Activated naive CD4-positive, alpha-beta T cell (primary cell): ENCODE data around the gene SIGLEC12.
"Not testable (repeated sequence)": the region's sequence is repeated elsewhere in the genome, so short reads cannot be mapped to it uniquely, and the experiment has no call there.

Experiments used
- DNase-seq, 4 experiments: peaks; one replicate each; lab custom pipeline; 2025; lab: John Stamatoyannopoulos, UW

SIGLEC12 gene

DNA sequence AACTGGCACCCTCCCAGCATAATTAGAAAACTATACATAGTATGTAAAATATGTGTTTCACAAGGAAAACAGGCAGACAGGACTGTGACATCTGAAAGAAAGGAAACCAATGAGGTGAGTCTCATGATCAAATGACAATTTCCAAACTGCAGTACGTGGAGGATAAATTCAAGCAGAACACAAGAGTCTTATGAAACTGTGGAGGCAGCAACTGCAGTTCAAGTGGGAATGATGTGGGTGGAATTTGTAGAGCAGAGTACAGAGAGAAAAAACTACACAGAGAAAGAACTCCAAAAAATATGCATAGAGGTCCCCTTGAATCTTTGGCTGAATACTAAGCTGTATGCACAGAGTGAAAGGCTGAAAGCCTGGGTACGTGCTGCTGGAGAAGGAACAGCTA, 20.2 kb upstream of the SIGLEC12 start:
- DNase-seq: no peak

DNA sequence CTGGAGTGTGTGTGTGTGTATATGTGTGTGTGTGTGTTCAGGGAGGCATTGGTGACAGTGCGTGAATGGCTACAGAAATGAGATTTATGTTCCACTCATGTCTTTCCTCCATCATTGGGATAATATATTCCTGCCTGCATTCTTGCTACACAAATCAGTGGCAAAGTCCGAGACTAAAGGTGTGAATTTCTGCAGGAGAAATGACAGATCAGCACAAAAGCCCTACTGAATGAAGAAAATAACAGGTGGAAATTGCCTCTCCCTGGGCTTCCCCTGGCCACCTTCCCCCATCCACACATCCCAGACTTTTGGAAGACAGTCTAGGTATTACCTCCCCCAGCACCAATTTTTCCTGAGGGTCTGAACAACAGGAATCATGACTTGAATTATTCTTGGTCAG, 19.8 kb upstream of the SIGLEC12 start:
- no peak for DNase-seq

DNA sequence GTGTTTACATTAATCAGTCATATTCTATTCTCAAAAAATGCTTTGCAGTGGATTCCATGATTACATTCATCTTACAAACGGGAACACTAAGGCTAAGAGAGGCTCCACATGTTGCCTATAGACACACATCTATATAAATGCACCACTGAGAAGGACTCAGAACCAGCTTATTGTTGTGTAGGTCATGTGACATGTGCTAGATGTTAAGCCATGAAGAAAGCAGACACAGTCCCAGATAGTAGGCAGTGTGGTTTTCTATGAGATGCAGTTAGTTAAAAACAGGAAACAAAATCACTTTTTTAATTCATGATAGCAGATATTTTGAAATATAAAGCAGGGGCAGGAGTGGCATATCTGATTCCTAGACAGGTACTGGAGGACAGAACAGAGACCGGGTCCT, 19.1 kb upstream of the SIGLEC12 start:
- no peak for DNase-seq

DNA sequence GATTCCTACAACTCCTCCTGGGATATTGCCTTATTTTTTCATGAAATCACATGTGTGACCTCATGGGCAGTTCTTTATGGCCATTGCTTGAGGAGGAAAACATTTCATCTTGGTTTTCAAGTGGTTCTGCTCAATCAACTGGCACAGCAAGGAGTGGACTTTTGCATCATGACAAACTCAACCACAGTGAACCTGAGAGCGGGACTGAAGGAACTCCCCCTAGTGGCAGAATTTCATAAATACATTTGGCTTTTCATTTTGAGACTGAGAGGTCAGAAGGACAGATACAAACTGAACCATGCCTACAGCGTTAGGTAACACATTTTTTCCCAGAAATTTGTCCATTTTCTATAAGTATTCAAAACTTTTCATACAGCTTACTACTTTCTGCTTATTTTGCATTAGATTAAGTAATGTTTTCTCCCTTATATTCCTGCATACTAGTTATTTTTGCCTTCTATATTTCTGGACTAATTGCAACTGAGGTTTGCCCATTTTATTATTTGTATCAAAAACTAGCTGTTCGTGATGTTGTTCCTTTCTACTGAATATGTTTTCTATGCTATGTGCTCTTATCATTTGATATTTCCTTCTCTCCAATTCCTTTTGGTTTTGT, 13.4 kb upstream of the SIGLEC12 start:
- peak in 1 of 4 experiments; percentile 2 for DNase-seq

DNA sequence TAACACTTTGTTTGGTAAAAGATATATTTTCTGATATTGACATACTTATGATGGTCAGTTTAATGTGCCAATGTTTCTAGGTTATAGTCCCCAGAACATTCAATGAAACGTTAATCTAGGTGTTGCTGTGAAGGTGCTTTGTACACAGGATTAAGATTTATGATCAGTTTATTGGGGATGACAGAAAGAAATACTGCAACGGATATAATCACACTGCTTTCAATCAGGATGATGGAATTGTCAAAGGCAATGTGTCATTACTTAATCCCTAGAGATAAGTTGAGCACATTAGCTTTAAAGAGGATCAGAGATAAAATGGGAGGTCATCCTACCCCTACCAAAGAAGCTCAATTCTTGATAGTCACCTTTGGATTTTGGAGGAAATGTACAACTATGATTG, 12.4 kb upstream of the SIGLEC12 start:
- no peak for DNase-seq

DNA sequence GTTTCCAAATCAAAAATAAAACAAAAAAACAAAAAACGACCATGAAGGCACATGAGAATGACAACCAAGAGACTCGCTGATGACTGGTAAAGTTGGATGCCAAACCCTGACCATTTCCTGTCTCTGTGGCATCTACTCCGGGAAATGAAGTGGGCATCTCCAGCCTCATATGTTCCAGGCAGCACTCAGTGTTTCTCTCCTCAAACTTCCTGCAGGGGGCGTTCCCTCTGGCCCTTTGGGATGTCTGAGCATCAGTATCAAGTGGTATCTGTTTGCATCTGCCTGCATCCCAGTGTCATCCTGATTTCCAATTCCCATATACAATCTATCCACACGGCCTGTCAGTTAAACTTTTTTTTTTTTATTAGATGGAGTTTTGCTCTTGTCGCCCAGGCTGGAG, 9.8 kb upstream of the SIGLEC12 start:
- no peak for DNase-seq

DNA sequence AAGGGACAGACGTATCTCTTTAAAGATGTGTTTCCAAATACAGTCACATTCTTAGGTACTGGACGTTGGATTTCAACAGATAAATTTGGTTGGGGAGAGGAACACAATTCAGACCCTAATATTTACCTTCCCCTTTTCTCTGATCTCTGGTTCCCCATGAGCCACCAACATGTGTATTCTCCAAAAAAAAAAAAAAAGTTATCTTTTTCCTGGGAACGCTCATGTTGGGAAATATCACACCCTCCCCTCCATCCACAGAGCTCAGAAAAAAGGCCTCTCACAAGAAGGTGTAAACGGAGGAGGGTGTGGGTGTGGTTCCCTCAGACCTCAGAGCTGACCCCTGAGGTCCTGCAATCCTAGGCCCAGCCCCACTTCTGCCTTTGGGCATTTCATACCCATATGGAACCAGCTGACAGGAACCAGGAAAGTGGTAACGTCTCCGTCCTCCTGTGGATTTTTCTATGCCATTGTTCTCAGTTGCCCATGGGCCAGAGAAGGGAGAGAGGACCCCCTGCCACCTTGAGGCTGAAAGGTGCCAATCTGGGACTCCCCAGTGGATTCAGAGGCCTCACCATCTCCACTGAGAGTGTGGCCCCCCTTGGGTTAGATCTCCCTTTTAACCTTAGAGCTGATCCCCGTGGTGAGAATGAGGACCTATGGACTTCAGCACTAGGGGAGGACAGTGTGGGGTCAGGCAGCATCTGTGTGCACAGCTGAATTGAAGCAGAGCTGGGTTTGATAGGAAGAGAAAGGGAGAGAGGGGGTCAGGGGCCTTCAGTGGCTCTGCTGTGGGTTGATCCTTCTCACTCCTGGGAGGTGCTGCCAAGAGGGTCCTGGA, 8.4 kb upstream of the SIGLEC12 start:
- DNase-seq: no peak

DNA sequence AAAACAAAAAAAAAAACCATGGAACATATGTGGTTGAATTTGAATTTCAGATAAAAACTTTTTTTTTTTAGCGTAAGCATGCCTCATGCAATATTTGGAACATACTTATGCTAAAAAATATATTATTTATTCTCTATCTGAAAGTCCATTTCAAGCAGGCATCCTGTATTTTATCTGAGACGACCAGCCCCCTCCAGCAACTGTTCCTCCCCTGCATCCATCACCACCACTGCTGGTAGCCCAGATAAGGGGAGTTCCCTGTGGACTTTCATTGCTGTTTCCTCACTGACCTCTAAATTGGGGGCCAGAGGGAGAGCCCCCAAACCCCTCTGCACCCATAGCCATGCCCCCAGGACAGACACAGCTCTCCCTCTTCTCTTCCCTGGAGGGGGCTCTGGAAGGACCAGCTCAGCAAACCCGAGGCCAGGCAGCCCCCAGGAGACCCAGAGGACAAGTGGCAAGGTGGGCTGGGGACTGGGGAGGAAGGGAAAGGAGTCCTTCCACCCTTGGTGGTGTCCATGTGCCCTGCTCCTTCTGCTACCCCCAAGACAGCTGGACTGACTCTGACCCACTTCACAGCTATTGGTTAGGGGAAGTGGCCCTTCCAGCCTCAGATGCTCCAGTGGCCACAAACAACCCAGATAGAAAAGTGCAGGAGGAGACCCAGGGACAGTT, 6.6 kb upstream of the SIGLEC12 start:
- no peak for DNase-seq

DNA sequence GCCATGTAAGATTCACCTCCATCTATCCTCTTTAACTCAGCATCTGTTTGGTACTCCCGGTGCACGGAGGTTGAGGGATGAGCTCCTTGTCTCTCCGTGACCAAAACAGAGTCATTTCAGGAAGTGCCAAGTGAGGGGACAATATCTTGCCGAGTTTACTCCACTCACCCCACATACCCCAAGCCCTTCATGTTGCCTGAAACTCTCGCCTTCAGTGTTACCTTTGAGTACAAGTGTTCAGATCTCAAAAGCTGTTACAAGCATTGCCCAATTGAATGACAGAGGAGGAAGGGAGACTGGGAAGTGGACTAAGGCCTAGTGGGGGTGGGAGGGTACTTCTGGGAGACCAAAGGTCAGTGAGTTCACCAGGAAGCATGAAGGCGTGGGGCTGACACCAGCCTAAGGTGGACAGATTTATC, 6.0 kb upstream of the SIGLEC12 start:
- no peak for DNase-seq

DNA sequence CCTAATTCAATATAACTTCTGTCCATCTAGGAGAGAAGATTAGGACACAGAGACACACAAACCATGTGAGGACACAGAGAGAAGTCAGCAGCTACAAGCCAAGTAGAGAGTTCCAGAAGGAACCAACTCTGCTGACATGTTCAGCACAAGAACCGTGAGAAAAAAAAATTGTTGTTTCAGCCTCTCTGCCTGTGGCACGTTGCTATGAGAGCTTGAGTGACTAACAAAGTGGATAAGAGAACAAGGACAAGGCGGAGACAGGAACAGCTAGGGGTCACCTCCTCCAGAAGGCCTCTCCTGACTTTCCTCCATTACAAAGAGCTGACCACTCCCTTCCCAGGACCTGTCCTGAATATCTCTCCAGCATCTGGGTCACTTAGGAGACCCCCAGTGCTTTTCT, 5.6 kb upstream of the SIGLEC12 start:
- DNase-seq: no peak

DNA sequence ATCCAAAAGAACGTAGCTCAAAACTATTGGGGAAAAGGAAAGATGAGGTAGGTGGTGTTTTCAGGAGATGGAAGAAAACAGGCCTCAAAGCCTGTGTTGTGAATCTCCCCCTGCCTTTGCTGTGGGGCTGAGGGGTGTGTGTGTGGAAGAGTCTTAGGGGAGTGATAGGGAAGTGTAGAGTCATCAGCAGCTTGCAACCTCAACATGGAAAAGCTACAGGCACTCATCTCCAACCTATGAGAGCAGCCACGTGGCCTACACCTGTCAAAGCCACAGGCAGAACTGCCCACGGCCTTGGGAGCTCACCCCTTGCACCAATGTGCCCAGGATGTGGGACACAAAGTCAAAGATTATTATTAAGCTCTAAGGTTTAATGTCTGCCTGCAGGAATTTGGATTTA, 4.3 kb upstream of the SIGLEC12 start:
- DNase-seq: no peak

DNA sequence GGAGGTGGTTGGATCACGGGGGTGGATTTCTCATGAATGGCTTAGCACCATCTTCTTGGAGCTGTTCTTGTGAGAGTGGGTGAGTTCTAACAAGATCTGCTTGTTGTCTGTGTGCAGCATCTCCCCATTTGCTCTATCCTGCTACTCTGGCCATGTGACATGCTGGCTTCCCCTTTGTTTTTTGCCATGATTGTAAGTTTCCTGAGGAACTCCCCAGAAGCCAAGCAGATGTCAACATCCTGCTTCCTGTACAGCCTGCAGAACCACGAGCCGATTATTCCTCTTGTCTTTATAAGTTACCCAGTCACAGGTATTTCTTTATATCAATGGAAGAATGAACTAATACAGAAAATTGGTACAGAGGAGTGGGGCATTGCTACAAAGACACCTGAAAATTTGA, 2.3 kb upstream of the SIGLEC12 start:
- DNase-seq: no peak

DNA sequence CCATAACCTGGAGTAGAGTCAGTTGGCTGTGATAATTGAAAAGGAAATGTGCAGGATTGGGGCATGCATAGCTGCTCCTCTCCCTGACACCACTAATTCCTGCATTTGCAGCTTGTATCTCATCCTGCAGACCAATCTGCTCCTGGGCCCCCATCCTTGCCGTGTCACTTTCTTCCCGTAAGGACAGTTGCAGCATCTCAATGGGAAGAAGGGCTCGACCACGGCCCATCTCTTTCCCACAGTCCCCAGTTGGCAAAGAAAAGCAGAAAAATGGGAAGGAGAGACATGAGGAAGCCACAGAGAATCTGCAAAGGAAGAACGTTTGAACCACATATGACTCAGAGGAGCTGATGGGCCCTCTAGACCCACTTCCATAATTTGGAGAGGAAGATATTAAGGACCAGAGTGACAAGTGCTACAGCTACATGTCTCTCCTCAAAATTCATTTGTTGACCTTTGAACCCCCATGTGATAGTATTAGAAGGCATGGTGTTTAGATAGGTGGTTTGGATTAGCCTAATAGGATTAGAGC, 1.8 kb upstream of the SIGLEC12 start:
- no peak for DNase-seq

DNA sequence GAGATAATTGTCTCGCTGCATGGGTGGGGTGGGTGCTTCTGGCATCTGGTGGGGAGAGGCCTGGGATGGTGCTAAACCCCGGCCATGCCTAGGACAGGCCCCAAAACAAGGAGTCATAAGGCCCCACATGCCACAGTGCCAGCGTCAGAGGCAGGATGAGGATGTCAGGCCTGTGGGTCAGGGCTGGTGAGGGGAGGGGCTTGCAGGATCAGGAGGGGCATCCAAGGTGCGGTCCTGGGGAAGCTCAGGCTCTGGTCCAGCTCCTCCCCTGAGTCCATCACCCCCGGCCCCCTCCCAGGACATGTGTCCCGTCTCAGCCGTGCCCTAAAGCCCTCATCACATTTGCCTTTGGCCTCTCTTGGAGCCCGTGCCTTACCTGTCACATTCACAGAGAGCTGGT, 669 bp downstream of the SIGLEC12 start:
- not testable (repeated sequence) for DNase-seq

DNA sequence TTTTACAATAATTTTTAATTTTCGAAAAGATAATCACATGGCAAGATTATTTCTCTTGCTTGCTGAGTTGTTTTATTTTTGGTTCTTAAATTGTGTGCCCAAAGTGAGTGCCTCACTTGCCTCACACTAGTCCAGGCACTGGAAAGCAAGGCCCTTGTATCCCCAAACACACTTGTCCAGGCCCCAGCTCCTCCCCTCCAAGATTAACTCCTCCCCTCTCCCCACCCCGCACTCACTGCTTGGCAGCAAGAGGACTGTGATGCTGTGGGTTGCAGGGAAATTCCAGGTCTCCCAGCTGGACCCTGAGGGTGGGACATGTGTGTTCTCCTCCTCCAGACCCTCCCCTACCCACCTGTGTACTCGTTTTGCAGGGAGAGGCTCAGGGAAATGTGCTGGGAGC, 3.9 kb downstream of the SIGLEC12 start:
- DNase-seq: no peak

DNA sequence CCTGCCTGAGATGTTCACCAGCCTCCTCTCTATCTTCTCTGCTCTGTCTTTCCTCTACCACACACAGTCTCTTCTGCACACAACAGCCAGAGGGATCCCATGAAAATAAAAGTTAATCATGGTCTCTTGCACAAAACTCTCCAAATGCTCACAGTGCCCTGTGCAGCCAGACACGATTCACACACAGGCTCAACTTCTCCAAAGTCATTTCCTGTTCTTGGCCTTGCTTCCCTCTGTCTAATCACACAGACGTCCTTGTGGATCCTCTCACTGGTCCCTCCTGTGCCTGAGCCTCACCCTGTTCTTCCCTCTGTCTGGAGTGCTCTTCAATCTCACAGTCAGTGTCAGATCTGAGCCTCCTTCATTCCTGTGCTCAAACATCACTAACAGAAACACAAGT, 7.8 kb downstream of the SIGLEC12 start:
- no peak for DNase-seq

DNA sequence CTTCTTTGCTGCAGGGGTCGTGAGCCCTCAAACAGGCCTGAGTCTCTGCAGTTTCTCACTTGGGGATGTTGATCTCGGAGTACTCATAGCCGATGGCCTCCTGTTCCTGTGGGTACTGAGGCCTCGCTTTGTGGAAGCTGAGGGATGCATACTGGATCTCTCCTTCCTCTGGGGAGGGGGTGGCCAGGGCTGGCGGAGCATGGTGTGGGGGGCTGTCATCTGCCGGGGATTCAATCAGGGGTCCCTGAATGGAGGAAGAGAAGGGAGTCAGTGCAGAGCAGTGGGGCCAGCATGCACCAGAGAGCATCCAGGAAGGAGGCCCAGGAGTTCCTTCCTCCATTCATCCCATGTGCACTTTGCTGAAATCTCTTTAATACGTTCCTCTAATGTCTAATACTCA, 10.0 kb downstream of the SIGLEC12 start:
- no peak for DNase-seq

DNA sequence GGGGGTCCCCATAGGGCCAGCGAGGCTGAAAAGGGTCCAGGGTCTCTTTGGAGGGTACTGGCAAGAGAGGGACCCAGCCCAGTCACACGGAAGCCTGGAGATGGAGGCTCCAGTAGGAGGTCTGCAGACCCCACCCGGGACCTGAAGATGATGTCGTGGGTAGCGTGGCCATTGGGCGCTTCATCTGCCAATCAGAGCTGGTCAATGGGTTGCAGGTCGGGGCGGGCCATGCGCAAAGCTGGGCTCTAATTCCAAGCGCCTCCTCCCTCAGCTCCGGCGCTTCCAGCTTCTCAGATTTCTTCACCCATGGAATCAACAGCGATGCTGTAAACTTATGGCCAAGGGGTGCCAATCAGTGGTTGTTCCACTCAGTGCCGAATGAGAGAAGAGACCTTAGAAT, 10.9 kb downstream of the SIGLEC12 start:
- no peak for DNase-seq

DNA sequence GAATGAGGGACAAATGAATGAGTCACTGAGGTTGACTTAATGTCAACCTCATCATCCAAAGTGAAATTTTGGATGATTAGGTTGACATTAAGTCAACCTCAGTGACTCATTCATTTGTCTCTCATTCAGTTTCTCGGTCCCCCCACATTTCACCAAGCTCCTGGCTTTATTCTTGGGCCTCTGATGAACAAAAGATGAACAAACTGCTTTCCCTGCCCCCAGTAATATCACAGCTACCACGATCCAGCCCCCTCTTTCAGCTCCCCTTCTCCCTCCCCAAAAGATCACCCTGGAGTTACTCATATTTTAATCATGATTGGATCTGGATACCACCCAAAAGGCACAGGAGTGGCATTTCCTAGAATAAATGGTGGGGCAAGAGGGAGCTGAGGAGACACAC, 12.5 kb downstream of the SIGLEC12 start:
- DNase-seq: no peak

DNA sequence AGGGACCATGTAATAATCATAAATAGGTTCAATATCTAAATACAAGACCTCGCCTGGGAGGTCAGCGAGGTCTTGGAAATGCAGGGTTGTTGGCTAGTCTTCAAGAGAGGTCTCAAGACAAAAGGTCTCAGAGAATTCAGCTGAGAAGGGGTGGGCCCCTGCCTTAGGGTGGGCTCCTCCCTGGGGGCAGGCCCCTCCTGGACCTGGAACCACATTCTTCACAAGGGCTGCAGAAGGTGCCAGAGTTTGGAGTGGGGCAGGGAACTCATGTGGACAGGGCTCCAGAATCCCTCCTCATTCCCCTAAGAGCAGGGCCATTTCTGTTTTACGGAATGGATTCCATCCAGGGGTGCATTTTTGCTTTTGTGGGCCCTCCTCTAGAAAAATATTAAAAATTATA, 13.1 kb downstream of the SIGLEC12 start:
- DNase-seq: no peak

DNA sequence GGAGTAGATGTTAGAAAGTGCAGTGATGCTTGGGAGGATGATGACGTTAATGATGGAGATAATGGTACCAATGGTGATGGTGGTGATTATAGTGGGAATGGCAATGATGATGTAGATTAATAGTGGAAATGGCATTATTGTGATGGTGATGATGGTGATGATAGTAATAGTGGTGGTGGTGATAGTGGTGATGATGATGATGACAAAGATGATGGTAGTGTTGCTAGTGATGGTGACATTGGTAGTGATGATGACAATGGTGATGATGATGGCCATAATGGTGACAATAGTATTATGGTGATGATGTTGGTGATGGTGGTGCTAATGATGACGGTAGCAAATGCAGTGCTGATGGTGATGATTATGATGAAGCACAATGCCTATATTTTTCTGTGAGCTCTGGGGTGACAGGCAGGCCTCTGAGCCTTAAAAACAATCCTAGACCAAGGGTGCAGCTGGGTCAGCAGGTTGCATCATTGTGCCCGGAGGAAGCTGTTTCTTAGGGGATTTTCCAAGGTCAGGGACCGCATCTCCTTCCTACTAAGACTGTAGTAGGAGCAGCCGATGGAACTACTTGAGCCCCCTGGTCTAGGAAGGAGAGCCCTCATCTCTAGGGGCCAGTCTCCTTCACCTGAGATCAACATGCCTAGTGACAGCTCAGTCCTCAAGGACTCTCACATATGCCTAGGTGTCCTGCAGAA, 15.5 kb downstream of the SIGLEC12 start:
- DNase-seq: no peak

DNA sequence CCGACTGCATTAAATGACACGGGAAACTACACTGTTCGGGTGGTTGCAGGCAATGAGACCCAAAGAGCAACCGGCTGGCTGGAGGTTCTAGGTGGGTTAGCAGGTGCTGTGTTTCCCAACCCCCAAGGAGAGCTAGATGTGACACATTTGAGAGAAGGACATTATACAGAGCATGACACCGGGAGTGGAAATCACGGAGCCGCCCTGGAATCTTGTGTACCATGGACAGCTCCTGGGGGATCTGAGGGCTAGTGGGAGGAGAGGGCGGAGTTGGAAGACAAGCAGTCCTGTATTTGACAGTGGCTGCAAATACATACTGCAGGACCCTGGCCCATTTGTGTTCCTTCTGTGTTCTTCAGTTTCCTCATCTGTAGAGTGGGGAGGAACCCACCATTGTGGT, 21.0 kb downstream of the SIGLEC12 start:
- no peak for DNase-seq
